AG04450 (cell line): ENCODE data around the gene SMIM21. TPM values are rescaled to one million over a fixed set of nuclear protein-coding genes. Genes with fewer than 3 reads are reported as not detected.

ENCODE experiments used
- CTCF ChIA-PET: fragments of 300-600, 350-600 bp; formaldehyde crosslinking; extraction: SDS; loops from one replicate; lab custom pipeline; 2022; ENCODE audit warnings: antibody characterized with exemption, inconsistent platforms; lab: Charles Lee
- POLR2A ChIA-PET: fragments of 350-600 bp; formaldehyde crosslinking; extraction: SDS; loops from one replicate; lab custom pipeline; 2021; ENCODE audit warnings: antibody characterized with exemption, inconsistent platforms; lab: Yijun Ruan, JAX
- DNase-seq: peaks from one replicate; pipeline ENCODE4 v3.0.0-alpha.2; 2011; ENCODE audit warnings: low read depth, low spot score
- H3K27ac ChIP-seq: one replicate; pipeline ENCODE4 v1.5.1; 2012; ENCODE audit warnings: low read depth, low read length, control low read depth
- H3K27me3 ChIP-seq: one replicate; pipeline ENCODE4 v1.6.0; 2012; ENCODE audit warnings: low read length; ENCODE audit not compliant: control insufficient read depth, insufficient read depth
- H3K4me3 ChIP-seq: 2 replicates; pipeline ENCODE4 v1.5.1; 2011; ENCODE audit warnings: mild to moderate bottlenecking, low read depth, low read length, control low read depth
- H3K9me3 ChIP-seq: 2 replicates; pipeline ENCODE4 v1.5.1; 2012; ENCODE audit warnings: low read length; ENCODE audit not compliant: control insufficient read depth, insufficient read depth
- polyA plus RNA-seq: library from polyadenylated mRNA; depleted of rRNA; stranded (reverse); fragments of >200 nt; gene quantifications from 2 replicates; pipeline ENCODE4 v1.2.3, GENCODE V29; 2011
- TF ChIP-seq, protein P1 (sequence below): IDR thresholded peaks from 2 replicates; pipeline ENCODE4 v1.5.1; 2011; ENCODE audit warnings: low read depth, low read length, control low read depth, inconsistent platforms

Gene SMIM21
- polyA plus RNA-seq, 1 experiment, result not detected

DNA sequence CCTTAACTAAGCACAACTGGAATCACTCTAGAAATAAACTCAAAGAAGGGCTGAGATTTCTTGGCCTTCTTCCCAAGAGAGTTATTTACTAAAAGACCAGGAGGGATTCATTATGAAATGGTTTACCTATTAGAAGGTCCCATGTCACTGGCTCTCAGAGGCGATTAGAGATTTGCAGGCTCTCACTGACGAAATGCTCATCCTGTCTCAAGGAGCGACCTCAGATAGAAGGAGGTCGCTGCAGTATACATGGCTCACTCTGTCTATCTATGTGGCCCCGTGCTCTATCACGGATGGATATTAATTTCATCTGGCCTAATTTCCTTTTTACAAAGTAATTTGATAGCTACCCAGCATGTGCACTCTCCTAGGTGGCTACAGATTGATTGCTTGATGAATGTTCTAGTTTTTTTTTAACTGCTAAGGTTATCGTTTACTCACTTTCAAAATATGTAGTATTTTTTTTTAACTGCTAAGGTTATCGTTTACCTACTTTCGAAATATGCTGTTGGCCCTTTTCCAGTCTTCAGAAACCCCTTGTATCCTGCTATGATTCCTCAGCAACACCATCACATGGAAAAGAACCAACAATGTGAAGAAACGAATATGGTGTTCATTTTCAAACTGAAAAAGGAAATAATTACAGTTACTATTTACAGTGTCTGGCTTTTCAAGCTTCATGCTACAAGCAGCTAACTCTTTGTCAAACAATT is 9.1 kb downstream of the SMIM21 start:
- ChIA-PET CTCF (no interaction called here), POLR2A (no interaction called here)
- no peak overlapping the region for H3K4me3 ChIP-seq

DNA sequence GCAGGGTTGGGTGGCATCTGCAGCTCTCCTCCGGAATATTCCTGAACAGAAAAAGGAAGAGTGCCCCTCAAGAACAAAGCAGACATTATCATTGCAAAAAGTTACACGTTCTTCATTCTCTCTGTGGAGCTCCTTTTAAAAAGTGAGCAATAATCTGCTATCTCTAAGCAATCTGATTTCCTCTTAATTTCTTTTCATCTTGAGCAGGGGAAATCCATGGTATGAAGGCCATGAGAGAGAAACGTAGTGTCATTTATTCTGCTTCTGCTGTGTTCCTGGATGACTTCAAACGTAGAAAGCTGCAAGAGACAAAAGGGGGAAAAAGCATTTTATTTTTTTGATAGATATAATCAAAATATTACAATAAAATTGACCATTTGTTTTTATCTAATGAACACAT is 16.9 kb downstream of the SMIM21 start:
- H3K4me3 ChIP-seq, result no peak overlapping the region
- TF ChIP-seq, protein P1, sequence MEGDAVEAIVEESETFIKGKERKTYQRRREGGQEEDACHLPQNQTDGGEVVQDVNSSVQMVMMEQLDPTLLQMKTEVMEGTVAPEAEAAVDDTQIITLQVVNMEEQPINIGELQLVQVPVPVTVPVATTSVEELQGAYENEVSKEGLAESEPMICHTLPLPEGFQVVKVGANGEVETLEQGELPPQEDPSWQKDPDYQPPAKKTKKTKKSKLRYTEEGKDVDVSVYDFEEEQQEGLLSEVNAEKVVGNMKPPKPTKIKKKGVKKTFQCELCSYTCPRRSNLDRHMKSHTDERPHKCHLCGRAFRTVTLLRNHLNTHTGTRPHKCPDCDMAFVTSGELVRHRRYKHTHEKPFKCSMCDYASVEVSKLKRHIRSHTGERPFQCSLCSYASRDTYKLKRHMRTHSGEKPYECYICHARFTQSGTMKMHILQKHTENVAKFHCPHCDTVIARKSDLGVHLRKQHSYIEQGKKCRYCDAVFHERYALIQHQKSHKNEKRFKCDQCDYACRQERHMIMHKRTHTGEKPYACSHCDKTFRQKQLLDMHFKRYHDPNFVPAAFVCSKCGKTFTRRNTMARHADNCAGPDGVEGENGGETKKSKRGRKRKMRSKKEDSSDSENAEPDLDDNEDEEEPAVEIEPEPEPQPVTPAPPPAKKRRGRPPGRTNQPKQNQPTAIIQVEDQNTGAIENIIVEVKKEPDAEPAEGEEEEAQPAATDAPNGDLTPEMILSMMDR, result no peak
- POLR2A ChIA-PET, result no interaction called here
- peaks cover 12% of the 10 kb centered on the region for H3K27me3 ChIP-seq
- no peaks in the 10 kb centered on the region; the same call in 1 of the 2 replicates for H3K9me3 ChIP-seq
- H3K27ac ChIP-seq, result no peak overlapping the region
- no peak for DNase-seq
- CTCF ChIA-PET, result no interaction called here

More for the DNA sequence above, 9.1 kb downstream of the SMIM21 start:
- TF ChIP-seq, protein P1, result no peak
- no peak for DNase-seq
- peaks cover 3% of the 10 kb centered on the region; the same call in 1 of the 2 replicates for H3K9me3 ChIP-seq
- peaks cover 10% of the 10 kb centered on the region for H3K27me3 ChIP-seq
- no peak overlapping the region for H3K27ac ChIP-seq

DNA sequence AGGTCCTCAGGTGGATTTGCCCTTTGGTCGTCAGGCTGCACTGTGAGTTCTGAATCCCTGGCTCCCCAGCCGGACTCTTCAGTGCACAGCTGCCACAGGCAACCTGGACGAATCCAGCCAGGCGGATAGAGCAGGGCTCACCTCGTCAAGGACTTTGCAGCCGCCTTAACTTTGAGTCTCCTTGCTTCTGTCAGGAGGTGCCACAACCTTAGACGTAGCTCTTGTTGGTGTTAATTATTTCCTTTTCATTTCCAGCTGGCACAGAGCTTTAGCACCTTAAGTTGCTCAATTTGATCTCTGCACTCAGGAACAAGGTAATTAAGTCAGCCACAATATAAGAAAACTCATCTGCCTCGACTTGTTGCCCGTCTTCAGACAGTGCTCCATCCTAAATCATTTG is 17.7 kb downstream of the SMIM21 start:
- Histone ChIP-seq H3K9me3 (no peaks in the 10 kb centered on the region; the same call in 1 of the 2 replicates), H3K27me3 (peaks cover 11% of the 10 kb centered on the region), H3K27ac (no peak overlapping the region), H3K4me3 (no peak overlapping the region)
- TF ChIP-seq, protein P1, result no peak
- ChIA-PET CTCF (no interaction called here), POLR2A (no interaction called here)
- DNase-seq, result no peak

DNA sequence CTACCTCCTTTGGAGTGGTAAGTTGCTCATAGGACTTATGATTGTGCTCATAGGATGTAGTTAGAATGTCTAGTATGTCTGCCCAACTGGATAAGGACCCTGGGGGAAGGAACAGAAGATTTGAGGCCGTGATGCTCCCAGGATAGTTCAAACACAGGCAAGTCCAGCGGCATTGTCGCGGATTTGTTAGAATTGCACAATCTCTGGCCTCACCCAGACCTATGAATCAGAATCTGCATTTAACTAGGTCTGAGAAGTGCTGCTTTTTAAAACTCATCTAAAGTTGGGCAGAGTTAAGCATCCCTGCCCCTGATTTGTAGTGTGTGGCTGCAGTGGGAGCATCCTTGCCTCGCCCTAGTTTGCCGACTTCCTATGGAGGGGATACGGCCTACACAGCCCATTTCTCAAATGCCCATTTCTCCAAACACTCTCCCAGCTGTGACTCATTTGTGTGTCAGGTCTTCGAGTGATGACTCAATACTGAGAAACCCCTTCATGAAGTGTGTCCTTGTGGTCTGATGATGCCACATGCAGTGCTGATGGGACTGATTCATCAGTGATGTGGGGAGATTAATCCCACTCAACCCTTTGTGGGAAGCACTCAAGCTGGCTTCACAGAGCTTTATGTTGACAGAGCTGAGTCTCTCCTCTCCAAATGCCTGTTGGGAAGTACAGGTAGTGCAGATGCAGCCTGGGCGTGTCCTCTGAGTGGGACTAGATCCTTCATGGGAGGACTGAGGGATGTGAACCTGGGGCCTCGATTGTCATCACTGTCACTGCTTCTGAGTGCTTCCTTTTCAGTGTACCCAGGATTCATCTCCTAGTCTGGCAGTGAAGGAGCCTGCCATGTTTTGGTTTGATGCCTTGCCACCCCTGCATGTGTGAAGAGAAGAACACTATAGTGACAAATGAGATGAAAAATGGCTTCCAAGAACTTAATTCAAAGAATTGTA is 18.7 kb downstream of the SMIM21 start:
- ChIA-PET POLR2A (interaction anchor here (0.6 kb wide), 1 partner anchor 207 kb away, joined by 4 read pairs; no protein-coding TSS in a partner anchor), CTCF (no interaction called here)
- Histone ChIP-seq H3K4me3 (no peak overlapping the region), H3K27me3 (peaks cover 5% of the 10 kb centered on the region), H3K27ac (peak overlapping the region; percentile 60), H3K9me3 (no peaks in the 10 kb centered on the region; the same call in 1 of the 2 replicates)
- DNase-seq, result peak; percentile 88
- TF ChIP-seq, protein P1, result no peak
